Measurements from ENCODE around the gene REEP5. TPM values are rescaled to one million over a fixed set of nuclear protein-coding genes. Genes with fewer than 3 reads are reported as not detected.

Gene REEP5
- total and polyA plus RNA-seq, 8 donors, result 64.8 to 121 (median 70.5) TPM

- H3K9me3 ChIP-seq, result no peaks in the 10 kb centered on the region
- H3K4me1 ChIP-seq, result peaks cover 0 to 3% of the 10 kb centered on the region in 2 donors
- no peak for TF ChIP-seq CTCF (IDR thresholded peaks at IDR 0.05)
- ATAC-seq (no peak), DNase-seq (peak in 1 of 4 donors; percentile 45)
- intact Hi-C loops (cut with DNase I), result no loop called here
- no peak overlapping the region for H3K4me3 ChIP-seq
- no peaks in the 10 kb centered on the region for H3K27me3 ChIP-seq
- peak overlapping the region in 1 of 2 donors; percentile 23 for H3K27ac ChIP-seq
- H3K36me3 ChIP-seq, result peaks cover 0 to 95% of the 10 kb centered on the region in 2 donors
Observed at GRCh38 chr5:112880219-112880964, 41.6 kb downstream of the REEP5 start.

GRCh38 chr5:112878760-112879159, 43.3 kb downstream of the REEP5 start:
- H3K36me3 ChIP-seq, result peaks cover 0 to 84% of the 10 kb centered on the region in 2 donors
- peak; percentile 50 for ATAC-seq

GRCh38 chr5:112878101-112878500, 43.9 kb downstream of the REEP5 start:
- intact Hi-C loops (cut with DNase I), result no loop called here
- no peak for ATAC-seq
- peaks cover 0 to 83% of the 10 kb centered on the region in 2 donors for H3K36me3 ChIP-seq
- peaks cover 0 to 3% of the 10 kb centered on the region in 2 donors for H3K4me1 ChIP-seq
- no peak overlapping the region for H3K4me3 ChIP-seq
- no peak for TF ChIP-seq CTCF (IDR thresholded peaks at IDR 0.05)
- H3K27ac ChIP-seq, result peak overlapping the region in 1 of 2 donors; percentile 16
- H3K27me3 ChIP-seq, result no peaks in the 10 kb centered on the region
- DNase-seq, result no peak
- no peaks in the 10 kb centered on the region for H3K9me3 ChIP-seq

More at GRCh38 chr5:112878760-112879159, 43.3 kb downstream of the REEP5 start:
- intact Hi-C loops (cut with DNase I), result no loop called here
- Histone ChIP-seq H3K4me1 (peaks cover 0 to 3% of the 10 kb centered on the region in 2 donors), H3K9me3 (no peaks in the 10 kb centered on the region), H3K4me3 (no peak overlapping the region), H3K27ac (peak overlapping the region in 1 of 2 donors; percentile 16), H3K27me3 (no peaks in the 10 kb centered on the region)
- DNase-seq, result no peak
- no peak for TF ChIP-seq CTCF (IDR thresholded peaks at IDR 0.05)

- no peak for TF ChIP-seq CTCF (IDR thresholded peaks at IDR 0.05)
- intact Hi-C loops (cut with DNase I), result no loop called here
- peaks cover 0 to 15% of the 10 kb centered on the region in 2 donors for H3K4me1 ChIP-seq
- no peak overlapping the region for H3K4me3 ChIP-seq
- no peak overlapping the region for H3K27ac ChIP-seq
- no peaks in the 10 kb centered on the region for H3K9me3 ChIP-seq
- DNase-seq, result no peak
- ATAC-seq, result no peak
- H3K27me3 ChIP-seq, result no peaks in the 10 kb centered on the region
- H3K36me3 ChIP-seq, result peaks cover 0 to 79% of the 10 kb centered on the region in 2 donors
Observed at GRCh38 chr5:112876362-112876761, 45.7 kb downstream of the REEP5 start.

GRCh38 chr5:112870966-112871365, 51.1 kb downstream of the REEP5 start:
- DNase-seq (no peak), ATAC-seq (no peak)
- Histone ChIP-seq H3K4me3 (no peak overlapping the region), H3K4me1 (peaks cover 0 to 18% of the 10 kb centered on the region in 2 donors), H3K9me3 (no peaks in the 10 kb centered on the region), H3K36me3 (peaks cover 0 to 81% of the 10 kb centered on the region in 2 donors), H3K27me3 (no peaks in the 10 kb centered on the region), H3K27ac (no peak overlapping the region)
- intact Hi-C loops (cut with DNase I), result no loop called here
- no peak for TF ChIP-seq CTCF (IDR thresholded peaks at IDR 0.05)

Data from left lung (tissue), 10 donors.